Posterior cingulate gyrus (tissue), 11 donors: Measurements from ENCODE around the gene SIRPB1.
"Not testable (repeated sequence)": the region's sequence is repeated elsewhere in the genome, so short reads cannot be mapped to it uniquely, and the experiment has no call there.

Source experiments
- DNase-seq, 10 donors: peaks; one replicate each; pipeline versions ENCODE4 v3.0.0 to v3.0.0-alpha.2; 2020 to 2021; ENCODE audit warnings: mixed read lengths in 3 of 10
- intact Hi-C: fragments of 100-400 bp; cut with DNase I; formaldehyde crosslinking; loops from one replicate; pipeline ENCODE4 v1.15.1; 2023

The SIRPB1 gene

GRCh38 chr20:1610404-1610803 is 9.4 kb downstream of the SIRPB1 start:
- not testable (repeated sequence) for DNase-seq
- intact Hi-C loops: loop anchor here (10.0 kb wide), 1 partner anchor 46 kb away; no protein-coding TSS in a partner anchor

- DNase-seq, intact Hi-C loops: not testable (repeated sequence)
Observed at GRCh38 chr20:1608678-1609347, 11.0 kb downstream of the SIRPB1 start.

GRCh38 chr20:1600736-1601135 is 19.1 kb downstream of the SIRPB1 start:
- intact Hi-C loops: no loop called here
- no peak for DNase-seq

- intact Hi-C loops: no loop called here
- no peak for DNase-seq
Observed at GRCh38 chr20:1595333-1595732, 24.5 kb downstream of the SIRPB1 start.

GRCh38 chr20:1588533-1589460 is 31.0 kb downstream of the SIRPB1 start:
- intact Hi-C loops: no loop called here
- DNase-seq: no peak

- intact Hi-C loops: no loop called here
- DNase-seq: no peak
Observed at GRCh38 chr20:1587781-1588532, 31.9 kb downstream of the SIRPB1 start.

GRCh38 chr20:1579488-1579887 is 40.3 kb downstream of the SIRPB1 start:
- no peak for DNase-seq
- intact Hi-C loops: no loop called here

GRCh38 chr20:1577906-1578305 is 41.9 kb downstream of the SIRPB1 start:
- no peak for DNase-seq
- intact Hi-C loops: no loop called here

- DNase-seq, intact Hi-C loops: not testable (repeated sequence)
Observed at GRCh38 chr20:1577313-1577712, 42.5 kb downstream of the SIRPB1 start.

- intact Hi-C loops: no loop called here
- no peak for DNase-seq
Observed at GRCh38 chr20:1576641-1577040, 43.2 kb downstream of the SIRPB1 start.

GRCh38 chr20:1576003-1576402 is 43.8 kb downstream of the SIRPB1 start:
- intact Hi-C loops: not testable (repeated sequence)

GRCh38 chr20:1571583-1571982 is 48.2 kb downstream of the SIRPB1 start:
- DNase-seq: peak in 1 of 10 donors; percentile 40
- intact Hi-C loops: not testable (repeated sequence)

More at GRCh38 chr20:1576003-1576402, 43.8 kb downstream of the SIRPB1 start:
- DNase-seq: not testable (repeated sequence)
